GM19468 (cell line): ENCODE data around the gene HNMT.
"Not testable (repeated sequence)": the region's sequence is repeated elsewhere in the genome, so short reads cannot be mapped to it uniquely, and the experiment has no call there.

Experiments
- ATAC-seq: cut with Tn5 transposase; IDR thresholded peaks from one replicate; pipeline ENCODE4 v1.9.1; 2021; ENCODE audit warnings: mild to moderate bottlenecking, moderate library complexity, moderate number of reproducible peaks; ENCODE audit not compliant: unreplicated experiment; ENCODE audit errors: extremely low read depth

Gene HNMT

DNA sequence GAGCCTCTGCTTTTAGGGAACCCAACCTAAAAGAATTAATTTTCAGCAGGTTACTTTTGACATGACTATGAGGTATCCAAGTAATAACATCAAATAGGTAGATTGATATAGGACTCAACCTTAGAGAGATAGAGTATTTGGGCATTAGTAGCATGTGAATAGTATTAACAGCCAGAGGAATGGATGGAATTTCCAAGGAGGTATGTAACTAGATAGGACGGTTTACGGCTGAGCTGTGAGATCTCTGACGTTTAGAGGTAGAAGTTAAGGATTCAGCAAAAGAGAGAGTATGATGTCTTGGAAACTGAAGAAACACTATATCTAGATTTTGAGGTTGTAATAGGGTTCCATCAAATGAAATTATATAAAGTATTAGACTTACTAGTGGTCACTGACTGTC, 70.3 kb downstream of the HNMT start:
- ATAC-seq = no peak

DNA sequence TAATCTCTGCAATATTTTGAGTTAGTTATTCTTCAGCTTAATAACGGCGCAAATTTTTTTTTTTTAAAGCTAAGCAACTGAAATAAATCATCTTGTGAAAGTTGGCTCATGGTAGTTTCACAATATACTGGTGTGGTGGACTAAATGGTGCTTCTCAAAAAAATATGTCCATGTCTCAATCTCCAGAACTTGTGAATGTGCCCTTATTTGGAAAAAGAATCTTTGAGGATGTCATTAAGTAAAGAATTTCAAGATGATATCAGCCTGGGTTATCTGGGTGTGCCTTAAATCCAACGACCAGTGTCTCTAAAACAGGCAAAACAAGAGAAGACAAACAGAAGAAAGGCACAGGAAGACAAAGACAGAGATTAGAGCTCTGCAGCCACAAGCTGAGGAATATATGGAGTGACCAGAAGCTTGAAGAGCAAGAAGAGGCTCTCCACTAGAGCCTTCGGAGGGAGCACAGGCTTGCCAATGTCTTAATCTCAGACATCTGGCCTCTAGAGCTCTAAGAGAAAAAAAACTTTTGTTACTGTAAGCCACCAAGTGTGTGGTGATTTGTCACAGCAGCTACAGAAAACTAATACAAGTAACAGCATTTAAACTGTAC, 71.4 kb downstream of the HNMT start:
- ATAC-seq = no peak

- no peak for ATAC-seq
Measured at GRCh38 chr2:138036522-138036921, 72.2 kb downstream of the HNMT start.

DNA sequence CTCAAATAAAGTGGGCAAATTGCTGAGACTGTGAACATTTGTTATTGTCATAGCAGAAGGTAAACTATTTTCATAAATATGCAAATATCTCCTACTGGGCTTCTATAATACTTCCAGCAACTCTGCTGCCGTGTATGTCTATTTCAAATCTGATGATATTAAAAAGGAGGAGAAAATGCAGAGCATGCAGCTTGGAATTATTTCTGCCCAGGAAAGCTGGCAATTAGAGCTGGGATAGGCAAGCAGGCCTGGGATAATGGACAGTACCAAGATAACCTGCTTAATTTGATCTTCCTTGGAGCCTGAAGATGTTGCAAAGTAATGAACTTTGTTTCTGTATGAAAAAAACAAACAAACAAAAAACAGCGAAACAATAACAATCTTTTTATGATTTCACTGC, 72.8 kb downstream of the HNMT start:
- no peak for ATAC-seq

DNA sequence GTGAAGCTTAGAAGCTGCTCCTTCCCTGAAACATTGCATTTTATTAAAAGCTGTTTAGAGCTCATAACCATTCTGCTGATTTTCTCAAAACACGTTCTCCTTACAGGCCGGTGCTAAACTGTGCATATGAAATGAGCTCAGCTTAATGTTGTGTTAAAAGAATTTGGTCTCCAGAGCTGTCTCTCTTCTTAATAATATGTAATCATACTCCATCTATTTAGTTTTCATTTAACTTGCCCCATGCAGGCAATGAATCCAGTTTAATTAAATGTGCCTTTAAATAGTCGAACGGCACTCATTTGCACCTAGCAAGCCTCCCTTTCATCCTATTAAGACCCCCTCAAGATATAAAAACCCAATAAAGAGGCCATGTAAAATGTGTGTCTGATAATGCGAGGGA, 76.3 kb downstream of the HNMT start:
- no peak for ATAC-seq

DNA sequence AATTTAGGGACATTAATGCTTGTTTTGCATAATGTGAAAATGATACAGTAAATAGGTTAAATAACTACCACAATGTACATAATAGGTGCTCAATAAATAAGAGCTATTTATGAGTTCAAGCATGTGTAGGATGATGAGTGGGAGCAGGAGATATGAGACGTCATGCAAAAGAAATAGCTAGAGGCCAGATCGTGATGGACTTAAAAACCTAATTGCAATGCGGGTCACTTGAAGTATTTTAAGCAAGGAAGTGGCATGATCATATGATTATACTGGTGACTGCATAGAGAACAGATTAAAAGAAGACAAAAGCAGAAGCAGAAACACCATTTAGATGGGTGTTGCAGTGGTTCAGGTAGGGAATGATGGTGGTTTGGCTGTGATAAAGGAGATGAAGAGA, 78.0 kb downstream of the HNMT start:
- no peak for ATAC-seq

- ATAC-seq = not testable (repeated sequence)
Measured at GRCh38 chr2:138043588-138043987, 79.3 kb downstream of the HNMT start.

GRCh38 chr2:138058427-138058826, 94.2 kb downstream of the HNMT start:
- no peak for ATAC-seq

GRCh38 chr2:138059487-138060300, 95.4 kb downstream of the HNMT start:
- no peak for ATAC-seq

DNA sequence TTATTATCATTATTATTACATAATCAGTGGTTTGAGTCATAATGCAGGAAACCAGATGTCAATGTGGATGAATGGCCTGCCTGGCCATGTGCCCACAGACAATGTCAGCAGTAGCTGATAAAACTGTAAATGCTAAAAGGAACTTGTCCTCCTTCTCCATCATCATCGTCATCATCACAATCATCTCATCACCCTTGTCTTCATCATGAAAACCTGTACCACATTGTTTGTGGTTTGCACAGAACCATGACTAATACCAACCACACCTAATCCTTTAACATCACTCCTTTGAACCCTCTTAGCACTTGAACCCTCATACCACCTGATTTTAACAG, 96.0 kb downstream of the HNMT start:
- ATAC-seq = no peak

DNA sequence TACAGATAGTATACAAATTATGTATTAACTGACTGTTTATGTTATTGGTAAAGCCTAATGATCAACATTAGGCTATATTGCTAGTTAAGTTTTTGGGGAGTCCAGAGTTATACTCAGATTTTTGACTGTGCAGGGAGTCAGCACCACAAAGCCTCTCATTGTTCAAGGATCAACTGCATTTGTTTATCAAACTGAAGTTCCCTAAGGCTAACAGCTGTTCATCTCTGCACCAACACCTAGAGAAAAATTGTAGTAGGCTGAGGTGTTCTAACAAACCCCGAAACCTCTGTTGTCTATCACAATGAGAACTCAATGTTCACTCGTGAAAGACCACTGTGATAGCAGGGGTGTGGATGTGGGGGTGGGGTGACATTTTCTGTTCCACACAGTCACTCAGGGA, 97.7 kb downstream of the HNMT start:
- no peak for ATAC-seq

GRCh38 chr2:138063181-138063580, 98.9 kb downstream of the HNMT start:
- no peak for ATAC-seq
